Stimulated activated naive CD8-positive, alpha-beta T cell treated with anti-CD3 and anti-CD28 coated beads, Interleukin-15, amount 100 ng/mL, for 72 hours (primary cell): ENCODE data around the gene ZNF407.
"Not testable (repeated sequence)": the region's sequence is repeated elsewhere in the genome, so short reads cannot be mapped to it uniquely, and the experiment has no call there.

Source experiments
- ATAC-seq: fragments of 150-1000 bp; cut with Tn5 transposase; 2 replicates; pipeline ENCODE4 v1.10.0; 2021; ENCODE audit warnings: mild to moderate bottlenecking, moderate library complexity
- DNase-seq, 2 donors: peaks; one replicate each; pipeline ENCODE4 v3.0.0; 2021 to 2022
- H3K27ac Mint-ChIP-seq, 2 donors: one replicate each; pipeline ENCODE4 v1.8.0; 2022; ENCODE audit warnings: mild to moderate bottlenecking in 2 of 2, mixed read lengths in 2 of 2, moderate library complexity in 2 of 2
- H3K27me3 Mint-ChIP-seq: one replicate; pipeline ENCODE4 v1.8.0; 2022; ENCODE audit warnings: mixed read lengths
- H3K4me1 Mint-ChIP-seq: one replicate; pipeline ENCODE4 v1.8.0; 2022; ENCODE audit warnings: mild to moderate bottlenecking, mixed read lengths
- H3K4me3 Mint-ChIP-seq, 2 donors: one replicate each; pipeline ENCODE4 v1.8.0; 2022; ENCODE audit warnings: mild to moderate bottlenecking in 2 of 2, mixed read lengths in 2 of 2, moderate library complexity in 1 of 2
- H3K9me3 Mint-ChIP-seq, 2 donors: one replicate each; pipeline ENCODE4 v1.8.0; 2022; ENCODE audit warnings: mixed read lengths in 2 of 2

Gene ZNF407

DNA sequence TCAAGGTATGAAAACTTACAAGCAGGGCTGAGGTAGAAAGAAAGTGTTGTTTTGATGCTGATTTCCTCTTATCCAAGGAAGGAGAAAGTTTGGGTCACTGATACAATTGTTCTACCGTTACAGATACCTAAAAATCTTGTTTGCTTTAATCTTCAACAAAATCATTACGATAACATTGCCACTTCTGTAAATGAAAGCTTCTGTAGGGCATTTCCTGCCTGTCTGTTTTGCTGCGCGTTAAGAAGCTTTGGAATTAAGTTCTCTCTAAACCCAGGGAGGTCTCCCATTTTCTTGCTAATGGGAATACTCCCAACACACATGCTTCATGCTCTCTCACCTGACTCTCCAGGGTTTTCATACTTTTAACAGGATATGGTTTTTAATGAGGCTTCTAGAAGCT lies 352.8 kb downstream of the ZNF407 start:
- peak overlapping the region in 1 of 2 donors; percentile 26 for H3K4me3 Mint-ChIP-seq
- no peak for DNase-seq
- no peaks in the 10 kb centered on the region for H3K9me3 Mint-ChIP-seq
- no peak for ATAC-seq
- peaks cover 21% of the 10 kb centered on the region for H3K4me1 Mint-ChIP-seq
- peak overlapping the region in 1 of 2 donors; percentile 71 for H3K27ac Mint-ChIP-seq
- H3K27me3 Mint-ChIP-seq: no peaks in the 10 kb centered on the region

GRCh38 chr18:74951165-74951760 lies 353.6 kb downstream of the ZNF407 start:
- ATAC-seq: peak; percentile 66
- Mint-ChIP-seq H3K27ac (peak overlapping the region; percentile 16 to 71), H3K4me3 (peak overlapping the region in 1 of 2 donors; percentile 26), H3K9me3 (no peaks in the 10 kb centered on the region), H3K27me3 (no peaks in the 10 kb centered on the region), H3K4me1 (peaks cover 21% of the 10 kb centered on the region)
- DNase-seq: no peak

GRCh38 chr18:74957588-74958224 lies 360.0 kb downstream of the ZNF407 start:
- Mint-ChIP-seq H3K27ac (no peak overlapping the region), H3K9me3 (no peaks in the 10 kb centered on the region), H3K4me3 (no peak overlapping the region), H3K4me1 (no peaks in the 10 kb centered on the region), H3K27me3 (no peaks in the 10 kb centered on the region)
- DNase-seq (no peak), ATAC-seq (no peak)

DNA sequence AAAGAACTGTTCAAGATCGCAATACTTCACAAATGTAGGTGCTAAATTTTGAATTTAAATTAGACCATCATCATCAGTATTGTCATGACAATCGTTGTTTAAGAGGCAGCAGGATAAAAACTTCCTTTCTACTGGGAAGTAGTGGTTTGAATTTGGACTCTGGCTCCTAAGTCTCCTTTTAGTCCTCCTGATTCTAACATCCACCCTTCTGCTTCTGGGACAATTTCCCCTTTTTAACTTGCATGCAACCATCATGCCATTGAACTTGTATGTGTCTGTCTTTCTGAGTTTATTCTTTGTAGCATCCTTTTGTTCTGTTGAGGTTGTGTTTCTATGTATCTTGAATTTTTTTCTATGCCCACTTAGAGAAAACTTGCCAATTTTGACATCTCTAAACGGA lies 361.5 kb downstream of the ZNF407 start:
- DNase-seq (no peak), ATAC-seq (no peak)
- Mint-ChIP-seq H3K27ac (no peak overlapping the region), H3K9me3 (no peaks in the 10 kb centered on the region), H3K27me3 (no peaks in the 10 kb centered on the region), H3K4me1 (no peaks in the 10 kb centered on the region), H3K4me3 (no peak overlapping the region)

DNA sequence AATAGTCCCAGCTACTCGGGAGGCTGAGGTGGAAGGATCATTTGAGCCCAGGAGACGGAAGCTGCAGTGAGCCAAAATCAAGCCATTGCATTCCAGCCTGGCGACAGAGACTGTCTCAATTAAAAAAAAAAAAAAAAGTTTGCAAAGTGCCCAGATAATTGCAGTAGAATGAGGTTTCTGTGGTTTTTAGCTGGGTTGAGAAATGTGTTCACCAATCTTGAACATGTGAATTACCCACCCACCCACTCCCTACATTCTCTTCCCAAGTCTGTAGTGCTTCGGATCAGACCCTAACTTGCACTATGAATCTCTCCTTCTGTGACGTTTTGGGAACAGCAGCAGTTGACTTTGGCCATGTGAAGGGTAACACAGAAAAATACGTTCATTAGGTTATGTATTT lies 363.9 kb downstream of the ZNF407 start:
- Mint-ChIP-seq H3K27me3 (no peaks in the 10 kb centered on the region), H3K9me3 (peaks cover 0 to 6% of the 10 kb centered on the region in 2 donors), H3K4me1 (no peaks in the 10 kb centered on the region), H3K27ac (no peak overlapping the region), H3K4me3 (no peak overlapping the region)
- no peak for ATAC-seq
- no peak for DNase-seq

- ATAC-seq (no peak), DNase-seq (no peak)
- Mint-ChIP-seq H3K27me3 (no peaks in the 10 kb centered on the region), H3K4me3 (no peak overlapping the region), H3K9me3 (peaks cover 0 to 7% of the 10 kb centered on the region in 2 donors), H3K27ac (no peak overlapping the region), H3K4me1 (no peaks in the 10 kb centered on the region)
Observed at GRCh38 chr18:74963820-74964446, 366.3 kb downstream of the ZNF407 start.

DNA sequence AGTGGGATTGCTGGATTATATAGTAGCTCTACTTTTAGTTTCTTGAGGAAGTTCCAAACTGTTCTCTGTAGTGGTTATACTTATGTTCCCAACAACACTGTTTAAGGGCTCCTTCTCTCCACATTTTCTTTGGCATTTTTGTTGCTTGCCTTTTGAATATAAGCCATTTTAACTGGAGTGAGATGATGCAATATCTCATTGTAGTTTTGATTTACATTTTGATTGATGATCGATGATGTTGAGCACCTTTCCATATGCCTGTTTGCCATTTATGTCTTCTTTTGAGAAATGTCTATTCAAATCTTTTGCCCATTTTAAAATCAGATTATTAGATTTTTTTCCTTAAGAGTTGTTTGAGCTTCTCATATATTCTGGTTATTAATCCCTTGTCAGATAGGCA lies 368.0 kb downstream of the ZNF407 start:
- DNase-seq (no peak), ATAC-seq (no peak)
- H3K9me3 Mint-ChIP-seq: peaks cover 0 to 12% of the 10 kb centered on the region in 2 donors
- no peaks in the 10 kb centered on the region for H3K4me1 Mint-ChIP-seq
- no peak overlapping the region for H3K4me3 Mint-ChIP-seq
- no peaks in the 10 kb centered on the region for H3K27me3 Mint-ChIP-seq
- no peak overlapping the region for H3K27ac Mint-ChIP-seq

DNA sequence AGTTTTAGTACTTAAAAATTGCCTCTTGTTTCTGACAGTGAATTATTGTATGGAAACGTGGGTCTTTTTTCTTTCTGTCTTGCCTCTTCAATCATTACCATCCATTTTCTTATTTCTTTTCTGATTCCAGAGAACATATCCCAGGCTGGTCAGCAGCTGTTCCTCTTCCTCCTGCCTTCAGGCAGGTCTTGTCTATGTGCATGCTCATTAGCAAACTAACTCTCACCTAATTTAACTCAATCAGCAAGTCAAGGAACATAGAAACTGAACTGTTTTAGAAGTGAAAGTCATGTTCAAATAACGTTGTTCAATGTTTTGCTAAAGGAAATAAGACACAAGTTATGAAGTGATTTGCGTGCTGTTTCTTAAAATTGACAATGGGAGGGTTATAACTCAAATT lies 369.8 kb downstream of the ZNF407 start:
- Mint-ChIP-seq H3K27ac (no peak overlapping the region), H3K4me1 (no peaks in the 10 kb centered on the region), H3K9me3 (peaks cover 0 to 12% of the 10 kb centered on the region in 2 donors), H3K4me3 (no peak overlapping the region), H3K27me3 (no peaks in the 10 kb centered on the region)
- no peak for DNase-seq
- ATAC-seq: no peak

GRCh38 chr18:74967979-74968378 lies 370.3 kb downstream of the ZNF407 start:
- Mint-ChIP-seq H3K27ac (no peak overlapping the region), H3K9me3 (peaks cover 0 to 12% of the 10 kb centered on the region in 2 donors), H3K27me3 (no peaks in the 10 kb centered on the region), H3K4me3 (no peak overlapping the region), H3K4me1 (no peaks in the 10 kb centered on the region)
- no peak for ATAC-seq
- DNase-seq: no peak

DNA sequence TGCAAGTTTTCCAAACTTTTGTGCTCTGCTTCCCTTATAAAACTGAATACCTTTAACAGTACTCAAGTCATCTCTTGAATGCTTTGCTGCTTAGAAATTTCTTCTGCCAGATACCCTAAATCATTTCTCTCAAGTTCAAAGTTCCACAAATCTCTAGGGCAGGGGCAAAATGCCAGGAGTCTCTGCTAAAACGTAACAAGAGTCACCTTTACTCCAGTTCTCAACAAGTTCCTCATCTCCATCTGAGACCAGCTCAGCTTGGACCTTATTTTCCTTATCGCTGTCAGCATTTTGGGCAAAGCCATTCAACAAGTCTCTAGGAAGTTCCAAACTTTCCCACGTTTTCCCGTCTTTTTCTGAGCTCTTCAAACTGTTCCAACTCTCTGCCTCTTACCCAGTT lies 373.7 kb downstream of the ZNF407 start:
- H3K27ac Mint-ChIP-seq, H3K27me3 Mint-ChIP-seq, DNase-seq, H3K4me3 Mint-ChIP-seq, H3K9me3 Mint-ChIP-seq, H3K4me1 Mint-ChIP-seq, ATAC-seq: not testable (repeated sequence)

- not testable (repeated sequence) for H3K9me3 Mint-ChIP-seq, H3K27ac Mint-ChIP-seq, H3K27me3 Mint-ChIP-seq, ATAC-seq, H3K4me3 Mint-ChIP-seq, H3K4me1 Mint-ChIP-seq, DNase-seq
Observed at GRCh38 chr18:74971776-74972175, 374.1 kb downstream of the ZNF407 start.

DNA sequence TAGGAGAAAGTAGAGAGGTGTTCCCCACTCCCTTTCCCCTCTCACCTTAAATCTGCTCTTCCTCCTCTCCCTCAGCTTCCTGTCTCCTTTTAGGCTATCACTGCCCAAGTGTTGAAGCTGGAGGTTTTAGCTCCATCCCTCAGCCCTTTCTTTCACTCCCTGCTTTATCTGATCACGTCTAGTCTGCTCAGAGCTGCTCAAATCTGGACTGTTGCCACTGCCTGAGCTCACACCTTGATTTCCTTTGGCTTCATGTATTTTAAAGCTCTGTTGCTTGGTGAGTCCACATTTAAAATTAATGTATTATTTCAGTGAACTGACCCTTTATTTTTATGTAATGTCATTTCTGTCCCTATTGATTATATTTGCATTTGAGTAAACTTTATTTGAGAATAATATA lies 374.7 kb downstream of the ZNF407 start:
- Mint-ChIP-seq H3K4me3 (no peak overlapping the region), H3K9me3 (peaks cover 0 to 5% of the 10 kb centered on the region in 2 donors), H3K4me1 (no peaks in the 10 kb centered on the region), H3K27me3 (no peaks in the 10 kb centered on the region), H3K27ac (peak overlapping the region; percentile 69 to 91)
- no peak for DNase-seq
- no peak for ATAC-seq

DNA sequence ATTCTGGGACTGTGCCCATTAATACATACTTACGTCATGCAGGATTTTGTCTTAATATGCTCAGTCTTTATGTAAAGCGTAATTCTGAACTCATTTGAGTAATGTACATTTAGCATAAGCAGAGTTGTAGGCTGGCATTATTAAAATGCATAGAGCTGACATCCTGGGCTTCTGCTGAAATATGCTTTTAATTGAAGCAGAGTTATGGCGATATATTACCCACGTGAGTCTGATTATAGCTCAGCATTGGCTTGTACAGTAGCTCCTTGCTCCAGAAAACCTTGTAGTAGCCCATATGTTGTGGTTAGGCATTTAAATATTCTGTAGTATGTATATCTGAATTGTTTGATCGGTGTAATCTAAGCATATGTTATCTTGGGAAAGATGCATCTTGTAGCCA lies 377.3 kb downstream of the ZNF407 start:
- Mint-ChIP-seq H3K4me1 (no peaks in the 10 kb centered on the region), H3K27ac (no peak overlapping the region), H3K9me3 (no peaks in the 10 kb centered on the region), H3K4me3 (no peak overlapping the region), H3K27me3 (no peaks in the 10 kb centered on the region)
- ATAC-seq (no peak), DNase-seq (no peak)

DNA sequence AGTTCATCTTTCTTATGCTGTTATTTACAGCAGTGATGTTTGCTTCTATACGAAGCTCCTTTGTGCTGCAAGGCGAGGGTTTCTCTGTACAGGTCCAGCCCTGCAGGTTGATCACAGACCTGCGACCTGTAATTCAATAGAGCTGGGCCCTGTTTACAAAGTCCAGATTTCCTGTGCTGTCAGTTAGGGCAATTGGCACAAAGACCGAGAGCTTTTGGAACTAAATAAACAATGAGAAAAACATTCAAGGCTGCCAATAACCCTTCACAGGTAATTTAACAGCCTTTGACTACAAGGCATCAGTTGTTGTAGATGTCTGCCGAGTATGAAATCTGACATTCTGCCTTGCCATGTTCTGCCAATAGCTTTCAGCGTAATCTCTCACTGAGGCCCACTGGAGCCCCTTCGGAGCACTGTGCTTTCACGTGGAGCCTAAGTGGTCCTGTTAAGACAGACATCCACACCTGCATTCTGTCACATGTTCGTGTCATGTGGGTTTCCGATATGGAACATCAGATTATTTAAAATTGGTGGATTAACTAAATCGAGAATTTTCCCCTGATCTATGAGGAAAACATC lies 378.8 kb downstream of the ZNF407 start:
- H3K27ac Mint-ChIP-seq: no peak overlapping the region
- H3K9me3 Mint-ChIP-seq: no peaks in the 10 kb centered on the region
- no peaks in the 10 kb centered on the region for H3K27me3 Mint-ChIP-seq
- no peak overlapping the region for H3K4me3 Mint-ChIP-seq
- H3K4me1 Mint-ChIP-seq: no peaks in the 10 kb centered on the region
- DNase-seq (no peak), ATAC-seq (no peak)

DNA sequence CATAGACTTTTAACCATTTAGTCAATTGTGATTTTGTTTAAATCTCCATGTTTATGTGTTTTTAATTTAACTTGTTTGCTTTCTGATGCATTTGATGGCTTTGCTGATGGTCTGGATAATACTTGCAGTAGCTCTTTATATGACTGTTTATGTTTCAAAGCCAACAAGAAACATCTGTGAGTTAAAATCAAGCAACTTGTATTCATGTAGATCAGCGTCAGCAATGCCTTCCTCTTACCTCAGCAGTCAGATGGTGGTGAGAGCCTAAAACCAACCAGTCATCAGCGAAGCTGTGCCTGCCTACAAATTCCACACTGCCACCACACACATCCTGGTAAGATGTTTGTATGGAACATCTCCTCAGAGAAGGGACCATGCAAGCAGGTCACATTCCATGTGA lies 379.4 kb downstream of the ZNF407 start:
- Mint-ChIP-seq H3K27ac (no peak overlapping the region), H3K9me3 (no peaks in the 10 kb centered on the region), H3K4me3 (no peak overlapping the region), H3K4me1 (no peaks in the 10 kb centered on the region), H3K27me3 (no peaks in the 10 kb centered on the region)
- no peak for ATAC-seq
- DNase-seq: no peak

DNA sequence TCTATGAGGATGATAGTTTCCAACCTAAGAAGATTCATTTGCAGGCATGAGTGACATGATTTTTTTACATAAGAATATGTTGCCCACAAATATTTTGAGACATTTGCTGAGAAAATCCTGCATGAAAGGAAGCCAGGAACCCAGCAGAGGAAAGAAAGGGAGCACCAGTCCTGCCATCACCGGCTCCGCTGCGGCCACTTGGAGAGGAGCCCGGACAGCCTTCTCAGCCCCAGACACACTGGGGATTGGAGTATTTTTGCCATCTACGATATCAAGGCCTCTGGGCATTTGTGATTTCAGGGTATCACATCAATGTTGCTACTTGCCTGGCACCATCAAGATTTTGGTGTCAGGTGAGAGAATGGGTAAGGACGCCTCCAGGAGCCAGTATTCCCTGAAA lies 383.0 kb downstream of the ZNF407 start:
- Mint-ChIP-seq H3K4me3 (no peak overlapping the region), H3K27me3 (no peaks in the 10 kb centered on the region), H3K4me1 (no peaks in the 10 kb centered on the region), H3K27ac (no peak overlapping the region), H3K9me3 (no peaks in the 10 kb centered on the region)
- no peak for ATAC-seq
- DNase-seq: no peak
